ENCODE results near the gene C20orf204.

The C20orf204 gene

DNA sequence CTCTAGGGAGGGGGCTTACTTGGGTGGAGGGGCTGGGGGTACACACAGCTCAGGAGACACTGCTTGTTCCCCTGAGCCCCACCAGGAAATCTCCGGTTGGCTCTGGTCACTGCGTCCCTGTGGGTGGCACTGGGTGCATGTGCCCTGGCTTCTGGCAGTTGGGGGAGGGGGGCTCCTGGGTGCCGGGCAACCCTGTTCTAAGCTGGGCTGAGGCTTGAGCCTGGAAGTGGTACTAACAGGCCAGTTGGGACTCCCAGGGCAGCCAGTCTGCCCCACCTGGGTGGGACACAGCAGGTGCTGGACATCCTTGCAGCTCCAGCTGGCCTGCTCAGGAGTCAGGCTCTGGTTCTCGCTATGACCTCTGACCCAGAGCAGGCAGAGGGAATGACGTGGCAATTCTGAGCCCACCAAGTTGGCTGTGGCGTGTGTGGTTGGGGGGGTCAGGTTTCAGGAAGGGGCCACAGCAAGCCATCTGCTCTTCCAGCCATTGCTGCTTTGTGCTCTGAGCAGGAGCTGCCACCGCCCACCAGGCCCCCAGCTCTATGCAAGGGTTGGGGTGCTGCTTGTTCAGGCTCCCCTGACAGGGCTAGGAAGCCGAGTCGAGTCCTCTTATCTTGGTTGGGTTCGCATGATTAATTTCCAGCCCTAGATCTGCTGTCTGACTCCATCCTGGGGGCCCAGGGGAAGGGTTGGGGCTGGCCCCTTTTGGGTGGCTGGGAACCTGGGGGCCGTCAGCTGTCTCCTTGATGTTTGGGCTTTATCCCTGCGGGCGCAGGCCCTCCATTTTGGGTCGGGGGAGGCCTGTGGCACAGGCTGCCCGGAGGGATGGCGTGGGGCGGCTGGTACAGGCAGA is 590 bp downstream of the C20orf204 start:
- Histone ChIP-seq H2AFZ (ENCODE audit: low read depth, low read length) (no peak overlapping the region), H3K79me2 (ENCODE audit: insufficient read depth, low read length) (no peaks in the 10 kb centered on the region), H4K20me1 (ENCODE audit: insufficient read depth, low read length) (peaks cover 13% of the 10 kb centered on the region; the same call in 1 of the 2 replicates), H3K9me3 (ENCODE audit: insufficient read depth, low read length, severe bottlenecking) (no peaks in the 10 kb centered on the region), H3K4me2 (ENCODE audit: insufficient read depth, low read length) (no peak overlapping the region), H3K27me3 (ENCODE audit: insufficient read depth, low read length, poor library complexity) (peaks cover 32% of the 10 kb centered on the region), H3K4me1 (ENCODE audit: insufficient read depth, low read length) (peaks cover 26% of the 10 kb centered on the region), H3K4me3 (ENCODE audit: low read depth in 1 of 2, low read length in 2 of 2) (no peak overlapping the region), H3K9ac (ENCODE audit: low read depth, low read length) (no peak overlapping the region), H3K27ac (ENCODE audit: low read length) (no peak overlapping the region), H3K36me3 (ENCODE audit: insufficient read depth, low read length) (peaks cover 32% of the 10 kb centered on the region)
- DNase-seq (no peak), ATAC-seq (ENCODE audit: insufficient read depth, low read depth) (no peak)
- no peak for TF ChIP-seq EZH2 (IDR thresholded peaks at IDR 0.05; ENCODE audit: borderline replicate concordance, low read depth, low read length, severe bottlenecking)
- TF ChIP-seq, protein P1, sequence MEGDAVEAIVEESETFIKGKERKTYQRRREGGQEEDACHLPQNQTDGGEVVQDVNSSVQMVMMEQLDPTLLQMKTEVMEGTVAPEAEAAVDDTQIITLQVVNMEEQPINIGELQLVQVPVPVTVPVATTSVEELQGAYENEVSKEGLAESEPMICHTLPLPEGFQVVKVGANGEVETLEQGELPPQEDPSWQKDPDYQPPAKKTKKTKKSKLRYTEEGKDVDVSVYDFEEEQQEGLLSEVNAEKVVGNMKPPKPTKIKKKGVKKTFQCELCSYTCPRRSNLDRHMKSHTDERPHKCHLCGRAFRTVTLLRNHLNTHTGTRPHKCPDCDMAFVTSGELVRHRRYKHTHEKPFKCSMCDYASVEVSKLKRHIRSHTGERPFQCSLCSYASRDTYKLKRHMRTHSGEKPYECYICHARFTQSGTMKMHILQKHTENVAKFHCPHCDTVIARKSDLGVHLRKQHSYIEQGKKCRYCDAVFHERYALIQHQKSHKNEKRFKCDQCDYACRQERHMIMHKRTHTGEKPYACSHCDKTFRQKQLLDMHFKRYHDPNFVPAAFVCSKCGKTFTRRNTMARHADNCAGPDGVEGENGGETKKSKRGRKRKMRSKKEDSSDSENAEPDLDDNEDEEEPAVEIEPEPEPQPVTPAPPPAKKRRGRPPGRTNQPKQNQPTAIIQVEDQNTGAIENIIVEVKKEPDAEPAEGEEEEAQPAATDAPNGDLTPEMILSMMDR (IDR thresholded peaks at IDR 0.05; ENCODE audit: borderline replicate concordance, extremely low read depth, low read length, poor library complexity, severe bottlenecking), result no peak

DNA sequence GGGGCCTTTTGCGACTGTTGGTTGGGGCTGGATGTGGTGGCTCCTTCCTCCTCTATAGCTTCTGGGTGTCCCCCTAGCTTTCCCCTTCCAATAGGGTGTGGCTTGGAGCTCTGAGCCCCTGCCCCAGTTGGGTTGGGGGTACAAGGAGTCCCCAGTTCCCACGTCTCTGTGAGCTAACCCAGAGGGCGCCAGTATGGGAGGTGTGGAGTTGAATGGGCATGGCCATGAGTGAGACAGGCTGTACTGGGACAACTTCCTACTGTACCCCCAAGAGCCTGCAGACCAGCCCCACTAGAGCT is 1.2 kb downstream of the C20orf204 start:
- no peak overlapping the region for H3K27ac ChIP-seq (ENCODE audit: low read length)
- no peak overlapping the region for H3K9ac ChIP-seq (ENCODE audit: low read depth, low read length)
- H2AFZ ChIP-seq (ENCODE audit: low read depth, low read length), result no peak overlapping the region
- peaks cover 27% of the 10 kb centered on the region for H3K36me3 ChIP-seq (ENCODE audit: insufficient read depth, low read length)
- peaks cover 13% of the 10 kb centered on the region; the same call in 1 of the 2 replicates for H4K20me1 ChIP-seq (ENCODE audit: insufficient read depth, low read length)
- DNase-seq, result no peak
- H3K4me1 ChIP-seq (ENCODE audit: insufficient read depth, low read length), result peaks cover 32% of the 10 kb centered on the region
- peaks cover 38% of the 10 kb centered on the region for H3K27me3 ChIP-seq (ENCODE audit: insufficient read depth, low read length, poor library complexity)
- no peak for ATAC-seq (ENCODE audit: insufficient read depth, low read depth)
- H3K9me3 ChIP-seq (ENCODE audit: insufficient read depth, low read length, severe bottlenecking), result no peaks in the 10 kb centered on the region
- H3K4me3 ChIP-seq (ENCODE audit: low read depth in 1 of 2, low read length in 2 of 2), result no peak overlapping the region
- TF ChIP-seq, protein P1 (IDR thresholded peaks at IDR 0.05; ENCODE audit: borderline replicate concordance, extremely low read depth, low read length, poor library complexity, severe bottlenecking), result no peak
- no peak for TF ChIP-seq EZH2 (IDR thresholded peaks at IDR 0.05; ENCODE audit: borderline replicate concordance, low read depth, low read length, severe bottlenecking)
- H3K4me2 ChIP-seq (ENCODE audit: insufficient read depth, low read length), result no peak overlapping the region
- no peaks in the 10 kb centered on the region for H3K79me2 ChIP-seq (ENCODE audit: insufficient read depth, low read length)

DNA sequence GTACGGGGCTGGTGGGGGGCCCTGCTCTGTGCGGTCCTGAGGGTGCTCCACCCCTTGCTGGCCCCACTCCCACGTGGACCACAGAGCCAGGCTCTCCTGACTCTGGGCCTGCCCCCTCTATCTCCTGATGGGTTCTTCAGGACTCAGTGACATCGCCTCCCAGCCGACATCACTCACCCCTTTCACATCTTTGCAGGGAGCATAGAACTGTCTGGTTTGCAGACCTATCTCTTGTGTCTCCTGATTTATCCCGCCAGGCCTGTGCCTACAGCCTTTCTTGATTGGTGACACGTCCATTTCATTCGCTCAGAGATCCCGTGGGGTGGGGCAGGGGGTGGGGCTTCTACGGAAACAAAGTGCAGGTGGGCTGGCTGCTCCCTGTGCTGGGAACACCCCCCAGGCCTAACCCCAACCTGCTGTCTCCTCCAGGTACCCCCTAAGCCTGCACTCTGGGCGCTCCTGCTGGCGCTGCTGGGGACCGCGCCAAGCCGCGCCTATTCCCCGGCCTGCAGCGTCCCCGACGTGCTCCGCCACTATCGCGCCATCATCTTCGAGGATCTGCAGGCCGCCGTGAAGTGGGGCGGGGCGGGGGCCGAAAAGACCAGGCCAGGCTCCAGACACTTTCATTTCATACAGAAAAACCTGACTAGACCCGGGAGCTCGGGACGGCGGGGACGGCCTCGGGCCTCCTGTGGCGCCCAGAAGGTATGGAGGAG is 1.7 kb downstream of the C20orf204 start:
- peaks cover 42% of the 10 kb centered on the region for H3K27me3 ChIP-seq (ENCODE audit: insufficient read depth, low read length, poor library complexity)
- DNase-seq, result no peak
- H3K4me1 ChIP-seq (ENCODE audit: insufficient read depth, low read length), result peaks cover 36% of the 10 kb centered on the region
- peak overlapping the region in 1 of 2 experiments; percentile 66; a peak in 1 of 4 replicates for H3K4me3 ChIP-seq (ENCODE audit: low read depth in 1 of 2, low read length in 2 of 2)
- no peak overlapping the region for H3K27ac ChIP-seq (ENCODE audit: low read length)
- peaks cover 22% of the 10 kb centered on the region for H3K36me3 ChIP-seq (ENCODE audit: insufficient read depth, low read length)
- H2AFZ ChIP-seq (ENCODE audit: low read depth, low read length), result no peak overlapping the region
- H3K9ac ChIP-seq (ENCODE audit: low read depth, low read length), result peak overlapping the region; percentile 70; the same call in 1 of the 2 replicates
- peak overlapping the region; percentile 99 for H3K4me2 ChIP-seq (ENCODE audit: insufficient read depth, low read length)
- TF ChIP-seq, protein P1 (IDR thresholded peaks at IDR 0.05; ENCODE audit: borderline replicate concordance, extremely low read depth, low read length, poor library complexity, severe bottlenecking), result no peak
- TF ChIP-seq EZH2 (IDR thresholded peaks at IDR 0.05; ENCODE audit: borderline replicate concordance, low read depth, low read length, severe bottlenecking), result no peak
- no peaks in the 10 kb centered on the region for H3K79me2 ChIP-seq (ENCODE audit: insufficient read depth, low read length)
- ATAC-seq (ENCODE audit: insufficient read depth, low read depth), result no peak
- H3K9me3 ChIP-seq (ENCODE audit: insufficient read depth, low read length, severe bottlenecking), result no peaks in the 10 kb centered on the region
- H4K20me1 ChIP-seq (ENCODE audit: insufficient read depth, low read length), result peaks cover 13% of the 10 kb centered on the region; the same call in 1 of the 2 replicates
